ENCODE results near the gene AGAP1.
"Not testable (repeated sequence)": the region's sequence is repeated elsewhere in the genome, so short reads cannot be mapped to it uniquely, and the experiment has no call there.

Gene AGAP1

DNA sequence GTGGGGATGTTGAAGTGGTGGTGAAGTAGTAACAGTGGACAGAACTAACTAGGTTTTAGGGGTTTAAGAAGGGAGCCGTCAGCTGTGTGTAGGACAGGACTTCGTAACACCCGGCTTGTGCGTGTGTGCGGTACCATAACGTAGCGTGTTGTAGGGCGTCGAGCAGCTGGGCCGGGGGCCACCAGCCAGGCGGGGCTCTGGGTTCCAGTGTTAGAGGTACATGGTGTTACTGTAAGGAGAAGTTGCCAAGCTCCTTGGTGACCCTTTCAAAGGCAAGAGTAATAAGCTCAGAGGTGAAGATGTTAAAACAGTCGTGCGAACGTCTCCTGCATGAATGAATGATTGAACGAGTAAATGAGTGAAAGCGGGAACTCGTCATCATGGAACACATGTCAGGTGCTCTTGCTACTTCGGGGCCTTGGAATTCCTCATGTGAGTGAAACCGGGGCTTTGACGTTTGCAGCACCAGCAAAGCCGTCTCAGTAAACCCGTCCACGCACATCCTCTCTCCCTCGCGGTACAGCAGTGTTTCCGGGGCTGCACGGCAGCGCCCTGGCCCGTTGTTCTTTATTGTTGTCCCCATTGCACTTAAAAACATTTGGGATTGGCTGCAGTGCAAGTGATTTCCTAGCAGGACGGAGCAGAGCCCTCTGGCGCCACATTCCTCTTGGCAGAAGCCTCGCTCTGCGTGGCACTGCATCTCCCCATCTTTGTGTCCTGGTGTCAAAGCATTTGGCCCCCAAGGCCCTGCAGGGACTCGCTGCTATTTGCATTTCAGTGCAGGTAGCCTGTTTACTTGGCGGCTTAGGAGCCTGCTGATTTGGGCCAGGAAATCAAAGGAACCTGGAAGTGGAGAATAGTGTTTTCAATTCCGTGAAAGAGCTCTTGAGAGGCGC is 559.3 kb downstream of the AGAP1 start:
- DNase-seq: no peak

DNA sequence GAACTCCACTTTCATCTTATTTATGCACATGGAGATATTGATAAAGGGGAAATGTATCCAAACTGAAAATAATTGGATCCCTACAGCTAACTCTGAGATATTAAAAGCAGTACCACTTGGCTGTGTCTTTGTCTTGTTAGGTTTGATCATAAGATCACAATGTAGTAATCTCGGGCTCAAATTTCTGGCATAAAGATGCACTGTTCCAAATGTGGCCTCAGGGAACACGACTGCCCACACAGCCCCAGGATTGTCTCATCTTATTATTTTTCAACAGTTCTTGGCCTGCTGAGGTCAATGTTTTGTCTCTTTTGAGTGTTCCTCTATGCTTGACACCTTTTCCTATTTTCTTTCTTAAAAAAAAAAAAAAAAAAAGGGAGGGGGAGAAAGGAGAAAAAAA is 560.3 kb downstream of the AGAP1 start:
- no peak for DNase-seq

DNA sequence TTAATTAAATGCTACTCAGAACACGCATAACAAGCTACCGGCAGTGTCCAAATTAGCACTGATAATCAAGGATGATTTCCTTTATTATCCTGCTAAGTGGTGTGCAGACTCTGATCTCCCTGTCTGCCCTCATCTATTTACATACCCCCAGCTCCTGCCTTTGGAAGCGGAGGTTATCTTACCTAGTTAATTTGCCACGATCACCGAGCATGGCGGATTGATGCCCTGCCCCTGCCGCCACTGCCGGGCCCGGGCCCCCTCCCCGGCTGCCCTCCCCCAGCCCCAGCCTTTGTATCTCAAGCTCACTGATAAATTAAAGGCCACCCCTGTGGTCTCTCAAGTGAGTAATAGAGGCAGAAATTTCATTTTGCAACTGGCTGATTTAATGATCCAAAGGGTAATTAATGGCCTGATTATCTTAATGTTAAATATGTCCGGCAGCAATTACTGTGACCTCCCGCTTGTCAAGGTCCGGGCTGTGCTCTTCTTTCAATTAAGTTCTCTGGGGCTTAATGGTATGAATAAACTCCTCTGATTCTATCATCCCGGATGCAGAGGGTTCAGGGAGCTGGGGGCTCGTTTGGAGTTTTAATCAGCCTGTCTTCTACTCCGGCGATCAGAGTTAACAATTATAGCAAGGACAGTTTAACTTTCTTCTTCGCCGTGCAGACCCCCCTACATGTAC is 560.9 kb downstream of the AGAP1 start:
- DNase-seq: no peak

DNA sequence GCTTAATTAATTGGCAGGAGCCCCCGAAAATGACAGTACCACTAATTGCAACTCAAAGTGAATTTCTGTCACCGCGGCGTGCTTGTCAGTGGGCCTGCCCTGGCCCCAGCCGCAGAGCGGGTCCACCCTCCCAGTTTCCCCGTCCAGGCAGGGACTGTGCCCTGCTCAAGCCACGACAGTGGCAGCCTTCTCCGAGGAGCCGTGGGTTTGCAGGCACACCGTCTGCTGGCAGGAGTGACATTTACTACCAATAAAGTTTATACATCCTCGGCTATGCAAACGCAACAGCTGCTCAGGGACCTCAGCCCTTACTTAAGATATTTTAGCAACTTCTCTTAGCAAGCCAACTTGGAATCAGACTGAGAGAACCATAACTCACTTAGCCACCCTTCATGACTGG is 561.6 kb downstream of the AGAP1 start:
- DNase-seq: no peak

DNA sequence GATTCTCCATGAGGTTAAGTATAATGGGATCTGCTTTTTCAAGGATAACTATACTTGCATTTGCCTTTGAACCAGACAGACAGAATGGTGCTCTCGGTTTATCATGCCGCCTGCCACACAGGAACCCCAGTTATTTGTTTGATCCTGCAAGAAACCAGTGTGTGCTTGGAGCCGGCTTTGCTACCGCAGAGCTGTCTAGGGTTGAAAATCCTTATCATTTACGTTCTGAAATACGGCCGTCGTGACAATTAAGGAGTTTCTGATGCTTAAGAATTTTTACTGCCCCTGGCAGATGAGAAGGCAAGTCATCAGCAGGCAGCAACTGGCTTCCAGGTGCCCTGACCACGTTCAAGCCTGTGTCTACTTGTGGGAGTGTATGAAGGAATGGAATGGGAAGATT is 562.3 kb downstream of the AGAP1 start:
- no peak for DNase-seq

DNA sequence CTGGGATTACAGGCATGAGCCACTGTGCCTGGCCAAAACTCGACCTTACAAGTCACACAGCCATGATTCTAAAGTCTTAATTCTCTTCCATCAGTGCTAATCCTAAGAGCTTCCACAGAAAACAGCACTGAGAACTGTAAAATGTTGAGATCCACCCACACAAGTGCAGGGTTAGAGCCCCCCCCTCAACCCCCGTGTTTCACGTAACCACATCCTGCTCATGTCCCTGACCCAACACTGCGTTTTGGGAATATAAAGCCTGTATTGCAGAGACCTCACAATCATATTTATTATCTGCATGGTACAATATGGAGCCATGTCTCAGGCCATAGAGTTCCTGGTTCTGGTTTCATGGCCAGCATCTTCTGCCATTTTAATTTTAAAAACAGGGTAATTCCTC is 563.5 kb downstream of the AGAP1 start:
- DNase-seq: no peak

DNA sequence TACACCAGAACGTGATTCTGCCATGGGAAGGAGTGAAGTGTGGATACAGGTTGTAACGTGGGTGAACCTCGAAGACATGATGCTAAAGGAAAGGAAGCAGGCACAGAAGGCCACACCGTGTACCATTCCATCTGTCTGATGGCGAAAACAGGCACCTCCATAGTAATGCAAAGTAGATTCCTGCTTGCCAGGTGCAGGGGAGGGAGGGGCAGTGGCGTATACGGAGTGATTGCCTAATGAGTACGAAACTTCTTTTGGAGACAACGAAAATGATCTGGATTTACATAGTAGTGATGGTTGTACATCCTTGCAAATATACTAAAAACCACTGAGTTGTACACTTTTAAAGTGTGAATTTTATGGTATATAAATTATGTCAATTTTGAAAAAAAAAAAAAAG is 567.7 kb downstream of the AGAP1 start:
- DNase-seq: no peak

DNA sequence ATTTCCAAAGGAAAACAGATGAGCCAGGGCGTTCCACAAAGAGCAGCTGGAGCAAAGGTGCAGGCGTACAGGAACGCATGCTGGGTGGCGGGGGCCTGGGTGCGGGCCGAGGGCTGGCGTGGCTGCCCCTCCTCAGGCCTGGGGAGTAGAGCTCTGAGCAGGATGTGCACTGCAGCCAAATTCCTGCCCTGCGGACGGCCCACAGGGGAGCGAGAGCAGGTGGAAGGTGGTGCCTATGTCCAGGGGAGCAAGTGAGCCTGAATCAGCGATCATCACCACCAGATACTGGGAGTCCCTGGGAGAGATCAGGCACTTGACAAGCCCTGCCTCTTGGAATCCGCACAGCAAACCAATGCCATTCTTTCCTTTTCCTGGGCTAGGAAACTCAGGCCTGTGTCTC is 568.1 kb downstream of the AGAP1 start:
- no peak for DNase-seq

DNA sequence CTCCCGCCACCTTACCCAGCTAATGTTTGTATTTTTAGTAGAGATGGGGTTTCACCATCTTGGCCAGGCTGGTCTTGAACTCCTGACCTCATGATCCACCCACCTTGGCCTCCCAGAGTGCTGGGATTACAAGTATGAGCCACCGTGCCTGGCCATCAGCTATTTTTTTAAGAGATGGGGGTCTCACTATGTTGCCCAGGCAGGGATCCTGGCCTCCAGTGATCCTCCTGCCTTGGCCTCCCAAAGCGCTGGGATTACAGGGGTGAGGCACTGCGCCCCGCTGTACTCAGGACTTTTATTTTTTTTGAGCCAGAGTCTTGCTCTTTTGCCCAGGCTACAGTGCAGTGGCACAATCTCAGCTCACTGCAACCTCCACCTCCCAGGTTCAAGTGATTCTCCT is 569.0 kb downstream of the AGAP1 start:
- DNase-seq: not testable (repeated sequence)

DNA sequence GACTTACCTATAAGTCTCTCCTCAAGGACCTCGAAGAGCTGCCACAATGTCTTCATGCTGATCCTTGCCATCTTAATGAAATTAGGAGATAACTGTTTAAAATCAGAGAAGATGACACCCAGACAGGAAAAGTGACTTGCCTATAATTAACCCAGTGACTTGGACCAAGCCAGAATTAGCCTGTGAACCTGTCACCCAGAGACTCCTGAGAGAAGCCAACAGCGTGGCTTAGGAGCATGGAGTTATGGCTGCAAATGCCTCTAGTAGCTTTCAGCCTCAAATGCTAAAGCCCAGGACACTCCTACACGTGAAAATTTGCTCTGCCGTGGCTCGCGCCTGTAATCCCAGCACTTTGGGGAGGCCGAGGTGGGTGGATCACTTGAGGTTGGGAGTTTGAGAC is 570.2 kb downstream of the AGAP1 start:
- DNase-seq: no peak

DNA sequence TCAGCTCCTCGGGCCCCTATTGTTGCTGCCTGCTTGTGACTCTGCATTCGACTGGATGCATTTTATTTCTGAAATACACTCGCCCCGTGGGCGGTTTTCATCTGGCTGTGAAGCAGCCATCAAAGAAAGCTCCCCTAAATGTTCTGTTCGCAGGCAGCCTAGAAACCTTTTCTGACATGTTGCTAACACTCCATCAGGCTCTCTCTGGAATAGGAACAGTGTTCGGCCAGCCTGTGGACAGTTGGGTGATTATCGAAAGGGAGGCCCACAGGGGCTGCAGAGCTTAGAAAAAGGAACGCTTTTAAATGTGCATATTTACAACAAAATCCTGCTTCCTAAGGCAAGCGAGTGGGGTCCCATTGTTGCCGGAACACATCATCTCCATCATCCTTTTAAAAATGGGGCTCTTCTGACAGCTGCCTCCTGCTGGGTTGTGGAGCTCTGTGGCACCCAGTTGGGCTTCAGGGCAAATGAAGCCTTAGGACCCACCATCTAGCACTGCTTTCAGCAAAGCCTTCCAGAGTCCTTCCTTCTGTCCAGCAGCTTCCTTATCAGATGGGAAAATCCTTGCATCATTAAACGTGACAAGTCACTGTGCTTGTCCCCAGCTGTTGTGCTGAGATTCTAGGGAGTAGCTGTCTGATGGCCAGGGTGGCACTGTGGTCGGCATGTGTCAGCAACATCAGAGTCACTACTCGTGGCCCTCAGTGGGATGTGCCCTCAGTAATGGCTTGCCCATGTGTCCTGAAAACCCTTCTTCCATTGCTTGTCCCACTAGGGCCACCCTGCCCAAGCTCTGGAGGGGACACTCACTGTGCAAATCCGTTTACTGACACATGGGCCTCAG is 571.7 kb downstream of the AGAP1 start:
- no peak for DNase-seq

DNA sequence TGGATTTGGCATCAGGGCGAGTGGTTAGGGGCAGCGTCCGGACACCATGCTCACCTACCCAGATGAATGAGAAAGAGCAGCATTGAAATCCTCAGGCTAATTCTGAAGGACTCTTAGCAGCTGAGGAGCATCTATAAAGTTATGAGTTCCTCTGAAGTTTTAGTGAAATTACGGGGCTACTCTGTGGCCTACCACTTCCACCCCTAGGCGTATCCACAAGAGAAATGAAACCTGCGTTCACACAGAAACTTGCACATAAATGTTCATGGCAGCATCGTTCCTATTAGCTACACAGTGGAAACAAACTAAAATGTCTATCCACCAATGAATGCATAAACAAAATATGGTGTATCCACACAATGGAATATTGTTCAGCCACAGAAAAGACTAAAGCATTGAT is 576.4 kb downstream of the AGAP1 start:
- no peak for DNase-seq

DNA sequence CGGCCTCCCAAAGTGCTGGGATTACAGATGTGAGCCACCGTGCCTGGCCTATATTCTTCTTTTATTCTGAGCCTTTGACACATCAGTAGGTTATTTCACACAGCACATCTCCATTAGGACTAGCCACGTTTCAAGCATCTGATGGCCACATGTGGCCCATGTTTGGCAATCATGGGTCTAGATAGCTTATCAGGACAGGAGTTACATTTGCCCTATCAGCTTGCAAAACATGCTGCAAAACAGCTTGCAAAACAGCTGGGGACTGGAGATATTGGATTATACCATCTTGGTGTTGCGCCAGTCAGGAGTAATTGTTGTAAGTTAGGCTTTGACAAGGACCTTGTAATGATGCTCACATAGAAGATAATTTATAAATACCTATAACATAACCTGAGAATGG is 579.4 kb downstream of the AGAP1 start:
- DNase-seq: no peak

DNA sequence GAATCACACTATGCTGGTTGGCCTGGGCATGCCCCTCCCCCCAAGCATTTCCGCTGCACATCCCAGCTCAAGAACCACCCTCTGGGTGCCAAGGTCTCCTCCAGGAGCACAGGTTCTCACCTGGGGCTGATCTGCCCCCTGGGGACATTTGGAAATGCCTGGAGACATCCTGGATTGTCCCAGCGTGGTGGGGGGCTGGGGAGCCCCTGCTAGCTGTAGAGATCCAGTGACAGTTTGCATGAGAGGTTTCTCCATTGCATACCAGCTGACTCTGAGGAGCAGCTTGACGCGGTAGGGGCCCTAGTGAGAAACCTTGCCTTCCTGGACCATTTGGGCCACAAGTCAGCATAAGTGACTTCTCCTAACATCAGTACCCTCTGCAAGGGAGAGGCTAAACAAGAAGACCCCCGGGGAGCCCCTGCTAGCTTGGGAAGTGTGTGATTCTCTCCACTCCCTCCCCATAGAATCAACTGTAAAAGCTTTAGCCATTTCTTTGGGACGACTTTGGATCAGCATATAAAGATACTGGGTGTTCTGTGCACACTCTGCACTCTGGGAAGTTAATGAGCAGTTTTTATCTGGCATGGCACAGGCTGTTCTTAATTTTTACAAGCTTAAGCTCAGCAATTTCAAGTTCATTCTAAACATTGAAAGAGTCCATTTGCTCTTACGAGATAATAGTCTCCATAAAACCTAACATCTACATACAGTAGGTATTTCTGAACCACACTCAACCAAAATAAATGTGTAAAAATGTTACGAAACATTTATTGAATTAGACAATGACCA is 580.2 kb downstream of the AGAP1 start:
- DNase-seq: no peak

DNA sequence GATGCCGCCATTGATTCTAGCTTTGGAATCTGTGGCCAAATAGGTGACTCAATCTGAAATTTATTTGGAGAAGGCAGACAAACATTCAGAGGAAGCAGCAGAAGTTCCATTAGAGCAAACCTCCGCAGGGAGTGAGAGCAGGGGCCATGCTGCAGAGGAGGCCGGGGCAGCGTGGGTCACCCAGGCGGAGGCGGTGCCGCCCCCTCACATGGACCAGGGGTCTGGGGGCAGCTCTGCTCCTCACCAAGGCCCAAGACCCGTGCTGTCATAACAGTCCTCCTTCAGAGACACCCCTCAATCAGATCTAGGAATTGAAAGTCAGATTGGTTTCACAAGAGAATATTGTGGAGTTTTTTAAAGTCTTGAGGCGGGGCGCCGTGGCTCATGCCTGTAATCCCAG is 582.0 kb downstream of the AGAP1 start:
- DNase-seq: no peak

DNA sequence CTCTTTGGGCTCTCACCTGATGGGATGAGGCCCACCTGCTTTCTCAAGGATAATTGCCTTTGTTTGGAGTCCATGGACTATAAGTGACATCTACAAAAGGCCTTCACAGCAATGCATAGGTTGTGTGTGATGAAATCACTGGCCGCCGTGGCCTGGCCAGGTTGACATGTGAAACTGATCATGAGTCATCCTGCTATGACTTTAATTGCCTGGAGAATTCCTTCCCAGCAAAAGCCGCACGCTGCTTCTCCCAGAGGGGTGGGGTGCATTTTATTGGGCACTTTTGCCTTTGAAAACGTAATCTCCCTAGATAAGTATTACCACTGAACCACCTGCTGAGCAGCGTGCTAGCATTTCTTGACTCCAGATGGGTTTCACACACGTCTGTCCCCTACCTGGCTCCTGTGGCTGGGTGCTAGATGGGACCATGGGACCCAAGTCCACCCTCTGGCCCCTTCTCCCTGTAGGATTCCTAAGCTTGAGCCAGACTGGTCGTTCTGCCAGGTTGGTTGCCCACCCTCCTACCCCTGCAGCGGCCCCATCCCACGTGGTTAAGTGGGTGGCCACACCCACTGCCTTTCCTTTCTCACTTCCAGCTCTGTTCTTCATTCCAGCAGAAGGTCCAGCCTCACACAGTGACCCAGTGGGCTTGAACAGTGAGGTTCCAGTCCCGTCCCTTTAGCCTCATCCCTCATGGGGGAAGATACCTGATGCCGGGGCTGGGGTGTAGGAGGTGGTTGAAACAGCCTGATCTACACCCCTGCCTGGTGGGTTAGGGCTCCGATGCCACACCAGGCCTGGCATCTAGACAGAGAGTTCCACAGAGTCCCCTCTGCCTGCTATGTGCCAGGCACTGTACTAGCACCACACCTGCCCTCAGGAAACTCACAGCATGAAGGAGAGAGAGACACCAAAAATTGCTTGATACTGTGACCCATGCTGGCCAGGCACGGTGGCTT is 584.7 kb downstream of the AGAP1 start:
- no peak for DNase-seq

DNA sequence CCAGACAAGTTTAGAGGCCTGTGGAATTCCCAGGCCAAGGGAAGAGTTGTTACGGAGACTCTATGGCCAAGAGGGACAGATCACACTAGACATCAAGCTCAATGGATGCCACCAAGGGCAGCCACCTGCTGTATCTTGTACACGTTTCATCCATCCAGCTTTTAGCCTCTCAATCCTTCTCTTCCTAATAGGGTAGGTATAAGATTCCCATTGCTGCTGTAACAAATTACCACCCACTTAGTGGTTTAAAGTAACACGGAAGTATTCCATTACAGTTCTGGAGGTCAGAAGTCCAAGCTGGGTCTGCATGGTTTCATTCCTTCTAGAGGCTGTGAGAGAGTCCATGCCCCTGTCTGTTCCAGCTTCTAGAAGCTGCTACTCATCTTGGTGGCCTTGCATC is 586.6 kb downstream of the AGAP1 start:
- no peak for DNase-seq

DNA sequence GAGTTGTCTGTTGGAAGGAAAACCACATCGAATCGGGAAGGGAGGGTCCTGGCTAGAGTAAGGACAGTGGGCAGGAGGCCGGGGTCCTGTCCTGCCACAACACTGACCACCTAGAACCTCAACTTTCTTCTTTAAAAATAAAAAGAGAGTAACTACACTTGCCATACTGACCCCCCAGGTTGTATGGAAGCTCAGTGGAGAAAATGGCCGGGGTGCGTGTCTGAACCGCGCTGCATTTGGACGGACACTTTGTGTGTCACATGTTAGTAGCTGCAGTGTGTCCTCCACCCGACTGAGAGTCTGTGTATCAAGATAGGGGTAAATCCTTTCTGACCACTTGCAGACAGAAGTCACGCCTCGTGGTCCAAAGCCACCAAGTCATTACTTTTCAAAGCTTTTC is 587.3 kb downstream of the AGAP1 start:
- no peak for DNase-seq

DNA sequence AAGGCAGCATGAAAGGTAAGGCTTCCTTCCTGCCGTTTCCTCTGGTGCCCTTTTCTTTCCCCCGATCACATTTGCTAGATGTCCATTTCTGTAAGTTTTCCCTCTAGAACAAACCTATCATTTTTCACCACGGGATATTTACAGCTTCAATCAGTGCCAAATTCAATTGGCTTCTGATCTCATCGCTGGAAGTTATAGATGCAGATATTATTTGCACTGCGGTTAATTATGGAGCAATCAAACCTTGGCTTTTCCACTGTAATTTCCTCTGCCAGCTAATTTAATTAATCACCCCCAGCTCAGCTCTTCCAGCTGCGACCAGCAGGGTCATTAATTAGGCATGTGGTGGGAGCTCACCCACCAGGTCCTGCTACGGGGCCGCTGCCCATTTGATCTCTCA is 588.2 kb downstream of the AGAP1 start:
- DNase-seq: no peak

DNA sequence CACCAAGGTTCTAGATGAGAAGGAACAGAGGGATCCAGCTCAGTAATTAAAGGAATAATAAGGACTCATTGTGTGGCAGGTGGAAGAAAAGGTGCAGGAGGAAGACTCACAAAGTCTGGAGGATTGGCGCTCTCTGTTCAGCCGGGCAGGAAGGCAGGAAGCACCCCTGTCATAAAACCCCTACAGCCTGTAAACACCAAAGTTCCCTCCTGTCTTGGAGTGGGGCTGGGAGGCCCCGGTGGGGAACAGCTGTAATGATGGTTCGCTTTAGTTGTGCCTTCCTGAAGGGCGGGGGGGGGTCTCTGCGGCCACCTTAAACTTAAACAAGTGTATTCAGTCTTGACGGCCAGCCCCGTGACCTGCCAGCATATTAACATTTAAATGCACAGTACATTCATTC is 590.1 kb downstream of the AGAP1 start:
- DNase-seq: no peak

DNA sequence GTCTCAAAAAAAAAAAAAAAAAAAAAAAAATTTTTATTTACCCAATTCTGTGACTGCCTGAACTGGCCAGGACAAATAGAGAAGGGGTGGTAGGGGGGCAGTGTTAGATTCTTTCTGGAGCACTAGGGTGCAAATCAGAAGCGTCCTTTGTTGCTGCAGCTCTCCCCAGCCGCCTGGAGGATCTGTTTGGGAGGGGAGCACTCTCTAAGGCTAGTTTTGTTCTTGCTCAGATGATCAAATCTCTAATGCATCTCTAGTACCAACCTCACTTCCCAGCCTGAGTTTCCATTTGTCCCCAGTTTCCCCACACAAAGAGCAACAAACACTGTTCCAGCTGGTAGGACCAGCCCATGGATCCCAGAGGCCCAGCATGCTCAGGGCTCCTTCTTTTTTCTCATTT is 591.4 kb downstream of the AGAP1 start:
- no peak for DNase-seq
